HEK293 (cell line): ENCODE measurements around the gene NCAPG2.

Experiments
- CTCF ChIA-PET: fragments of 350-600 bp; formaldehyde crosslinking; extraction: SDS; loops from one replicate; lab custom pipeline; 2021; ENCODE audit warnings: antibody characterized with exemption; lab: Yijun Ruan, JAX
- POLR2A ChIA-PET: fragments of 300-600 bp; formaldehyde crosslinking; extraction: SDS; loops from one replicate; lab custom pipeline; 2020; ENCODE audit warnings: antibody characterized with exemption, inconsistent platforms; lab: Yijun Ruan, JAX
- H3K27ac ChIP-seq: fragments of 200-500 bp; sonication (Bioruptor generic); 2 replicates; pipeline ENCODE4 v1.5.1; 2014; ENCODE audit warnings: low read depth, low read length, control low read depth, inconsistent platforms; ENCODE audit errors: extremely low read depth
- H3K36me3 ChIP-seq, 2 experiments: fragments of 200-500 bp in 1 of 2; sonication (Bioruptor generic) in 1 of 2; 1 replicate in 1 of 2; 2 replicates in 1 of 2; pipeline ENCODE4 v1.5.1; 2014 to 2017; ENCODE audit warnings: inconsistent platforms in 2 of 2, low read length in 2 of 2; ENCODE audit not compliant: control insufficient read depth in 2 of 2, insufficient read depth in 1 of 2
- H3K4me1 ChIP-seq: fragments of 200-500 bp; sonication (Bioruptor generic); 2 replicates; pipeline ENCODE4 v1.5.1; 2014; ENCODE audit warnings: mild to moderate bottlenecking, low read length, inconsistent platforms; ENCODE audit not compliant: control insufficient read depth, insufficient read depth
- H3K4me3 ChIP-seq: 2 replicates; pipeline ENCODE4 v1.5.1; 2011; ENCODE audit warnings: low read depth, mild to moderate bottlenecking, control low read depth, low read length, moderate library complexity
- H3K9me3 ChIP-seq: fragments of 200-500 bp; sonication (Bioruptor generic); 2 replicates; pipeline ENCODE4 v1.5.1; 2014; ENCODE audit warnings: low read depth, low read length, inconsistent platforms; ENCODE audit not compliant: control insufficient read depth, insufficient read depth
- ATF2 ChIP-seq: fragments of 450-650 bp; formaldehyde crosslinking; IDR thresholded peaks from 2 replicates; pipeline ENCODE4 v1.5.1; 2016; ENCODE audit warnings: missing biosample characterization, missing genetic modification characterization, low read depth
- FEZF1 ChIP-seq: fragments of 450-650 bp; formaldehyde crosslinking; IDR thresholded peaks from 2 replicates; pipeline ENCODE4 v1.5.1; 2016; ENCODE audit warnings: missing biosample characterization, missing genetic modification characterization
- PRDM1 ChIP-seq: fragments of 450-650 bp; formaldehyde crosslinking; IDR thresholded peaks from 2 replicates; pipeline ENCODE4; 2016; ENCODE audit warnings: missing biosample characterization, missing genetic modification characterization
- ZEB2 ChIP-seq: fragments of 450-650 bp; formaldehyde crosslinking; IDR thresholded peaks from 2 replicates; pipeline ENCODE4 v1.5.1; 2016; ENCODE audit warnings: missing biosample characterization, missing genetic modification characterization
- ZNF132 ChIP-seq: fragments of 450-650 bp; formaldehyde crosslinking; IDR thresholded peaks from 2 replicates; pipeline ENCODE4 v1.5.1; 2017; ENCODE audit warnings: missing biosample characterization, missing genetic modification characterization, borderline replicate concordance
- ZNF16 ChIP-seq: fragments of 450-650 bp; formaldehyde crosslinking; IDR thresholded peaks from 2 replicates; pipeline ENCODE4 v1.5.1; 2016; ENCODE audit warnings: low read depth, missing biosample characterization, missing genetic modification characterization
- ZNF169 ChIP-seq: fragments of 450-650 bp; formaldehyde crosslinking; IDR thresholded peaks from 2 replicates; pipeline ENCODE4 v1.5.1; 2016; ENCODE audit warnings: missing biosample characterization, missing genetic modification characterization
- ZNF19 ChIP-seq: fragments of 450-650 bp; formaldehyde crosslinking; IDR thresholded peaks from 2 replicates; pipeline ENCODE4; 2016; ENCODE audit warnings: missing biosample characterization, missing genetic modification characterization, low read depth
- ZNF335 ChIP-seq: fragments of 450-650 bp; formaldehyde crosslinking; conservative IDR thresholded peaks from 2 replicates; pipeline ENCODE4 v1.5.1; 2016; ENCODE audit warnings: missing biosample characterization, missing genetic modification characterization
- ZNF366 ChIP-seq: fragments of 450-650 bp; formaldehyde crosslinking; conservative IDR thresholded peaks from 2 replicates; pipeline ENCODE4 v1.5.1; 2016; ENCODE audit warnings: missing biosample characterization, missing genetic modification characterization
- ZNF37A ChIP-seq: fragments of 450-650 bp; IDR thresholded peaks from 2 replicates; pipeline ENCODE4 v1.5.1; 2018; ENCODE audit warnings: missing biosample characterization, missing genetic modification characterization
- ZNF394 ChIP-seq: fragments of 450-650 bp; formaldehyde crosslinking; IDR thresholded peaks from 2 replicates; pipeline ENCODE4 v1.5.1; 2016; ENCODE audit warnings: missing biosample characterization, missing genetic modification characterization, mild to moderate bottlenecking, moderate library complexity, borderline replicate concordance
- ZNF501 ChIP-seq: fragments of 450-650 bp; formaldehyde crosslinking; IDR thresholded peaks from 2 replicates; pipeline ENCODE4 v1.5.1; 2016; ENCODE audit warnings: missing biosample characterization, missing genetic modification characterization
- ZNF510 ChIP-seq: fragments of 450-650 bp; formaldehyde crosslinking; IDR thresholded peaks from 2 replicates; pipeline ENCODE4 v1.5.1; 2018; ENCODE audit warnings: mild to moderate bottlenecking, missing genetic modification characterization, missing biosample characterization; ENCODE audit not compliant: insufficient replicate concordance
- ZNF530 ChIP-seq: fragments of 450-650 bp; formaldehyde crosslinking; IDR thresholded peaks from 2 replicates; pipeline ENCODE4 v1.5.1; 2016; ENCODE audit warnings: low read depth, missing biosample characterization, missing genetic modification characterization
- ZNF596 ChIP-seq: fragments of 450-650 bp; IDR thresholded peaks from 2 replicates; pipeline ENCODE4 v1.5.0; 2018; ENCODE audit warnings: missing biosample characterization, mild to moderate bottlenecking, missing genetic modification characterization, moderate library complexity
- ZNF654 ChIP-seq: fragments of 450-650 bp; formaldehyde crosslinking; IDR thresholded peaks from 2 replicates; pipeline ENCODE4 v1.5.1; 2016; ENCODE audit warnings: low read depth, missing biosample characterization, missing genetic modification characterization
- ZNF660 ChIP-seq: fragments of 450-650 bp; IDR thresholded peaks from 2 replicates; pipeline ENCODE4 v1.5.1; 2018; ENCODE audit warnings: missing biosample characterization, mild to moderate bottlenecking, missing genetic modification characterization
- ZNF768 ChIP-seq: fragments of 450-650 bp; formaldehyde crosslinking; IDR thresholded peaks from 2 replicates; pipeline ENCODE4 v1.5.1; 2018; ENCODE audit warnings: missing biosample characterization, mild to moderate bottlenecking, missing genetic modification characterization
- ZNF777 ChIP-seq: fragments of 450-650 bp; formaldehyde crosslinking; IDR thresholded peaks from 2 replicates; pipeline ENCODE4 v1.5.1; 2017; ENCODE audit warnings: missing biosample characterization, missing genetic modification characterization, borderline replicate concordance
- ZNF785 ChIP-seq: fragments of 450-650 bp; formaldehyde crosslinking; IDR thresholded peaks from 2 replicates; pipeline ENCODE4 v1.5.1; 2016; ENCODE audit warnings: missing biosample characterization, missing genetic modification characterization
- TF ChIP-seq, protein P1 (sequence below): IDR thresholded peaks from 2 replicates; pipeline ENCODE4 v1.6.1; 2011; ENCODE audit warnings: mild to moderate bottlenecking, low read depth, low read length, borderline replicate concordance
- TF ChIP-seq, protein P2 (sequence below): fragments of 450-650 bp; formaldehyde crosslinking; IDR thresholded peaks from 2 replicates; pipeline ENCODE4 v1.5.1; 2016; ENCODE audit warnings: missing biosample characterization, missing genetic modification characterization

Gene NCAPG2

GRCh38 chr7:158658475-158658874, 46.1 kb downstream of the NCAPG2 start:
- no peaks in the 10 kb centered on the region for H3K9me3 ChIP-seq
- no peak overlapping the region for H3K27ac ChIP-seq
- H3K4me1 ChIP-seq, result no peaks in the 10 kb centered on the region
- peaks cover 7 to 88% of the 10 kb centered on the region in 2 experiments for H3K36me3 ChIP-seq
- no peak overlapping the region for H3K4me3 ChIP-seq
- POLR2A ChIA-PET, result no interaction called here
- CTCF ChIA-PET, result no interaction called here
- TF ChIP-seq ZNF335 (tag by site-specific recombination) (no peak), ZNF19 (tag by site-specific recombination) (no peak), ZNF169 (tag by site-specific recombination) (no peak), ZNF501 (tag by site-specific recombination) (no peak), ZNF785 (tag by site-specific recombination) (no peak), ZNF510 (tag by site-specific recombination) (no peak), ZEB2 (tag by site-specific recombination) (no peak), FEZF1 (tag by site-specific recombination) (no peak), ZNF37A (tag by site-specific recombination) (no peak), ZNF16 (tag by site-specific recombination) (no peak), ZNF596 (tag by site-specific recombination) (no peak), ZNF654 (tag by site-specific recombination) (no peak), ZNF768 (tag by site-specific recombination) (no peak), ZNF394 (tag by site-specific recombination) (no peak), ATF2 (tag by site-specific recombination) (no peak), ZNF132 (tag by site-specific recombination) (no peak)
- TF ChIP-seq, protein P1, sequence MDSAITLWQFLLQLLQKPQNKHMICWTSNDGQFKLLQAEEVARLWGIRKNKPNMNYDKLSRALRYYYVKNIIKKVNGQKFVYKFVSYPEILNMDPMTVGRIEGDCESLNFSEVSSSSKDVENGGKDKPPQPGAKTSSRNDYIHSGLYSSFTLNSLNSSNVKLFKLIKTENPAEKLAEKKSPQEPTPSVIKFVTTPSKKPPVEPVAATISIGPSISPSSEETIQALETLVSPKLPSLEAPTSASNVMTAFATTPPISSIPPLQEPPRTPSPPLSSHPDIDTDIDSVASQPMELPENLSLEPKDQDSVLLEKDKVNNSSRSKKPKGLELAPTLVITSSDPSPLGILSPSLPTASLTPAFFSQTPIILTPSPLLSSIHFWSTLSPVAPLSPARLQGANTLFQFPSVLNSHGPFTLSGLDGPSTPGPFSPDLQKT, result no peak

DNA sequence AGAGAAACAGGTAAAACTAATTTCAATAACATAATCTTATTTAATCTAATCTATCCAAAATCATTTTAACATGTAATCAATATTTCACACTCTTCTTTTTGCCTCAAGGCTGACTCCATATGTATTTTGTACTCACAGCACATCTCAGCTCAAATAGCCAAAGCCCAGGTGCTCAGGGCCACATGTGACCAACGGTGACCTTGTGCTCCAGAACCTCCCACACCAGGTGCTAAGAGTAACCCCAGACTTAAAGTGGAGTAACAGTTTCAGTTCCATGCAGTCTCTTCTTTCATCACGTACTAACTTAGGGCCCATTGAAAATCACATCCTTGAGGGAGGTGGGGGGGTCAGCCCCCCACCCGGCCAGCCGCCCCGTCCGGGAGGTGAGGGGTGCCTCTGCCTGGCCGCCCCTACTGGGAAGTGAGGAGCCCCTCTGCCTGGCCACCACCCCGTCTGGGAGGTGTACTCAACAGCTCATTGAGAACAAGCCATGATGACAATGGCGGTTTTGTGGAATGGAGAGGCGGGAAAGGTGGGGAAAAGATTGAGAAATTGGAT, 47.3 kb downstream of the NCAPG2 start:
- Histone ChIP-seq H3K4me3 (no peak overlapping the region), H3K36me3 (peaks cover 10 to 87% of the 10 kb centered on the region in 2 experiments), H3K4me1 (no peaks in the 10 kb centered on the region), H3K27ac (no peak overlapping the region), H3K9me3 (no peaks in the 10 kb centered on the region)
- ChIA-PET CTCF (no interaction called here), POLR2A (no interaction called here)
- no peak for TF ChIP-seq ZNF660
- TF ChIP-seq ZNF777 (tag by site-specific recombination), result no peak
- TF ChIP-seq ZNF366 (tag by site-specific recombination), result no peak
- no peak for TF ChIP-seq ZNF530 (tag by site-specific recombination)
- no peak for TF ChIP-seq ZNF510 (tag by site-specific recombination)
- TF ChIP-seq, protein P2, sequence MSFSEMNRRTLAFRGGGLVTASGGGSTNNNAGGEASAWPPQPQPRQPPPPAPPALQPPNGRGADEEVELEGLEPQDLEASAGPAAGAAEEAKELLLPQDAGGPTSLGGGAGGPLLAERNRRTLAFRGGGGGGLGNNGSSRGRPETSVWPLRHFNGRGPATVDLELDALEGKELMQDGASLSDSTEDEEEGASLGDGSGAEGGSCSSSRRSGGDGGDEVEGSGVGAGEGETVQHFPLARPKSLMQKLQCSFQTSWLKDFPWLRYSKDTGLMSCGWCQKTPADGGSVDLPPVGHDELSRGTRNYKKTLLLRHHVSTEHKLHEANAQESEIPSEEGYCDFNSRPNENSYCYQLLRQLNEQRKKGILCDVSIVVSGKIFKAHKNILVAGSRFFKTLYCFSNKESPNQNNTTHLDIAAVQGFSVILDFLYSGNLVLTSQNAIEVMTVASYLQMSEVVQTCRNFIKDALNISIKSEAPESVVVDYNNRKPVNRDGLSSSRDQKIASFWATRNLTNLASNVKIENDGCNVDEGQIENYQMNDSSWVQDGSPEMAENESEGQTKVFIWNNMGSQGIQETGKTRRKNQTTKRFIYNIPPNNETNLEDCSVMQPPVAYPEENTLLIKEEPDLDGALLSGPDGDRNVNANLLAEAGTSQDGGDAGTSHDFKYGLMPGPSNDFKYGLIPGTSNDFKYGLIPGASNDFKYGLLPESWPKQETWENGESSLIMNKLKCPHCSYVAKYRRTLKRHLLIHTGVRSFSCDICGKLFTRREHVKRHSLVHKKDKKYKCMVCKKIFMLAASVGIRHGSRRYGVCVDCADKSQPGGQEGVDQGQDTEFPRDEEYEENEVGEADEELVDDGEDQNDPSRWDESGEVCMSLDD (tag by site-specific recombination), result no peak
- no peak for TF ChIP-seq ZNF596 (tag by site-specific recombination)
- no peak for TF ChIP-seq PRDM1 (tag by site-specific recombination)
